ENCODE measurements around the gene PLXNA3. TPM values are rescaled to one million over a fixed set of nuclear protein-coding genes. Genes with fewer than 3 reads are reported as not detected.

PLXNA3 gene
- total RNA-seq, 3 donors from 2014 or later (not counting 1 experiment from before 2014, with no cell fraction given): 20.8 to 34.3 (median 32.2) TPM

GRCh38 chrX:154466036-154466435, 8.0 kb downstream of the PLXNA3 start:
- Histone ChIP-seq H3K9me3 (ENCODE audit: control insufficient read depth, insufficient read depth, low read length) (no peaks in the 10 kb centered on the region), H3K4me1 (ENCODE audit: control insufficient read depth, insufficient read depth, low read length) (no peaks in the 10 kb centered on the region), H3K4me3 (ENCODE audit: low read length) (no peak overlapping the region), H3K27me3 (ENCODE audit: control insufficient read depth, insufficient read depth, low read length) (no peaks in the 10 kb centered on the region), H3K36me3 (ENCODE audit: control insufficient read depth, insufficient read depth, low read length) (peaks cover 14% of the 10 kb centered on the region), H3K27ac (ENCODE audit: low read length) (no peak overlapping the region)
- H3K9me3 Mint-ChIP-seq: no peaks in the 10 kb centered on the region
- peaks cover 0 to 4% of the 10 kb centered on the region in 2 donors for H3K4me1 Mint-ChIP-seq
- ATAC-seq (no peak), DNase-seq (no peak)
- 96% methylated on average over 30 of the region's 32 CpGs for WGBS (ENCODE audit: insufficient coverage)
- H3K27ac Mint-ChIP-seq: no peak overlapping the region
- intact Hi-C loops (cut with micrococcal nuclease): no loop called here
- H3K27me3 Mint-ChIP-seq (ENCODE audit: low read depth in 2 of 2): no peaks in the 10 kb centered on the region
- no peak overlapping the region for H3K4me3 Mint-ChIP-seq
- TF ChIP-seq, protein P1, sequence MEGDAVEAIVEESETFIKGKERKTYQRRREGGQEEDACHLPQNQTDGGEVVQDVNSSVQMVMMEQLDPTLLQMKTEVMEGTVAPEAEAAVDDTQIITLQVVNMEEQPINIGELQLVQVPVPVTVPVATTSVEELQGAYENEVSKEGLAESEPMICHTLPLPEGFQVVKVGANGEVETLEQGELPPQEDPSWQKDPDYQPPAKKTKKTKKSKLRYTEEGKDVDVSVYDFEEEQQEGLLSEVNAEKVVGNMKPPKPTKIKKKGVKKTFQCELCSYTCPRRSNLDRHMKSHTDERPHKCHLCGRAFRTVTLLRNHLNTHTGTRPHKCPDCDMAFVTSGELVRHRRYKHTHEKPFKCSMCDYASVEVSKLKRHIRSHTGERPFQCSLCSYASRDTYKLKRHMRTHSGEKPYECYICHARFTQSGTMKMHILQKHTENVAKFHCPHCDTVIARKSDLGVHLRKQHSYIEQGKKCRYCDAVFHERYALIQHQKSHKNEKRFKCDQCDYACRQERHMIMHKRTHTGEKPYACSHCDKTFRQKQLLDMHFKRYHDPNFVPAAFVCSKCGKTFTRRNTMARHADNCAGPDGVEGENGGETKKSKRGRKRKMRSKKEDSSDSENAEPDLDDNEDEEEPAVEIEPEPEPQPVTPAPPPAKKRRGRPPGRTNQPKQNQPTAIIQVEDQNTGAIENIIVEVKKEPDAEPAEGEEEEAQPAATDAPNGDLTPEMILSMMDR (IDR thresholded peaks at IDR 0.05): no peak
- no peaks in the 10 kb centered on the region for H3K36me3 Mint-ChIP-seq

DNA sequence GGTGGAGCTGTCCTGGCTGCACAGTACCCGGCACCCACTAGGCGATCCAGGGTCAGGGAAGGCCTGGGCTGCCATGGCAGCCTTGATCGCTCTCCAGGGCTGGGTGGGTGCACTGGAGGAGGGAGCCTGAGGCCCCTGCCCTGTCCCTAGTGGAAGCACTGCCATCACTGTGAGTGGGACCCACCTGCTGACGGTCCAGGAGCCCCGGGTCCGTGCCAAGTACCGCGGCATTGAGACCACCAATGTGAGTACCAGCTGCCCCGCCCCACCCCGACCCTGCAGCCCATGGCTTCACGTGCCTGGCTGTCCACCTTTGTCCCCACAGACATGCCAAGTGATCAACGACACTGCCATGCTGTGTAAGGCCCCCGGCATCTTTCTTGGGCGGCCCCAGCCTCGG, 8.8 kb downstream of the PLXNA3 start:
- 97% methylated on average over 15 of the region's 15 CpGs for WGBS (ENCODE audit: insufficient coverage)
- Mint-ChIP-seq H3K27me3 (ENCODE audit: low read depth in 2 of 2) (no peaks in the 10 kb centered on the region), H3K36me3 (no peaks in the 10 kb centered on the region), H3K27ac (no peak overlapping the region), H3K4me3 (no peak overlapping the region), H3K9me3 (no peaks in the 10 kb centered on the region), H3K4me1 (peaks cover 0 to under 1% of the 10 kb centered on the region in 2 donors)
- no peaks in the 10 kb centered on the region for H3K4me1 ChIP-seq (ENCODE audit: control insufficient read depth, insufficient read depth, low read length)
- H3K27me3 ChIP-seq (ENCODE audit: control insufficient read depth, insufficient read depth, low read length): no peaks in the 10 kb centered on the region
- H3K9me3 ChIP-seq (ENCODE audit: control insufficient read depth, insufficient read depth, low read length): no peaks in the 10 kb centered on the region
- TF ChIP-seq, protein P1 (IDR thresholded peaks at IDR 0.05): no peak
- intact Hi-C loops (cut with micrococcal nuclease): no loop called here
- DNase-seq: no peak
- no peak for ATAC-seq
- H3K27ac ChIP-seq (ENCODE audit: low read length): no peak overlapping the region
- H3K36me3 ChIP-seq (ENCODE audit: control insufficient read depth, insufficient read depth, low read length): peaks cover 16% of the 10 kb centered on the region
- H3K4me3 ChIP-seq (ENCODE audit: low read length): no peak overlapping the region

- Mint-ChIP-seq H3K4me3 (no peak overlapping the region), H3K27ac (no peak overlapping the region), H3K4me1 (no peaks in the 10 kb centered on the region), H3K36me3 (no peaks in the 10 kb centered on the region), H3K9me3 (no peaks in the 10 kb centered on the region), H3K27me3 (ENCODE audit: low read depth in 2 of 2) (no peaks in the 10 kb centered on the region)
- Histone ChIP-seq H3K27ac (ENCODE audit: low read length) (no peak overlapping the region), H3K4me3 (ENCODE audit: low read length) (no peak overlapping the region), H3K9me3 (ENCODE audit: control insufficient read depth, insufficient read depth, low read length) (no peaks in the 10 kb centered on the region), H3K4me1 (ENCODE audit: control insufficient read depth, insufficient read depth, low read length) (no peaks in the 10 kb centered on the region), H3K27me3 (ENCODE audit: control insufficient read depth, insufficient read depth, low read length) (no peaks in the 10 kb centered on the region), H3K36me3 (ENCODE audit: control insufficient read depth, insufficient read depth, low read length) (peaks cover 16% of the 10 kb centered on the region)
- TF ChIP-seq, protein P1 (IDR thresholded peaks at IDR 0.05): no peak
- WGBS (ENCODE audit: insufficient coverage): 97% methylated on average over 21 of the region's 21 CpGs
- ATAC-seq: no peak
- DNase-seq: no peak
- intact Hi-C loops (cut with micrococcal nuclease): no loop called here
Measured at GRCh38 chrX:154467556-154467955, 9.5 kb downstream of the PLXNA3 start.

DNA sequence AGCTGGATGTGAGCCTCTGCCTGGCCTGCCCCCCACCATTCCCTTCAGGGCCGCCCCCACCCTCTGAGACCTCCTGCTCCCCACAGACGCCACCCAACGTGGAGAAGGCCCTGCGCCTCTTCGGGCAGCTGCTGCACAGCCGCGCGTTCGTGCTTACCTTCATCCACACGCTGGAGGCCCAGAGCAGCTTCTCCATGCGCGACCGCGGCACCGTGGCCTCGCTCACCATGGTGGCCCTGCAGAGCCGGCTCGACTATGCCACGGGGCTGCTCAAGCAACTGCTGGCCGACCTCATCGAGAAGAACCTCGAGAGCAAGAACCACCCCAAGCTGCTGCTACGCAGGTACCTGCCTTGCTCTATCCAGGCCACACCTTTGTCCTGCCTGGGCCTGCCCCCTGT, 10.1 kb downstream of the PLXNA3 start:
- no peaks in the 10 kb centered on the region for H3K27me3 ChIP-seq (ENCODE audit: control insufficient read depth, insufficient read depth, low read length)
- intact Hi-C loops (cut with micrococcal nuclease): no loop called here

More for the DNA sequence above, 10.1 kb downstream of the PLXNA3 start:
- ATAC-seq (no peak), DNase-seq (no peak)
- H3K4me1 Mint-ChIP-seq: no peaks in the 10 kb centered on the region
- H3K4me1 ChIP-seq (ENCODE audit: control insufficient read depth, insufficient read depth, low read length): no peaks in the 10 kb centered on the region
- H3K9me3 Mint-ChIP-seq: no peaks in the 10 kb centered on the region
- TF ChIP-seq, protein P1 (IDR thresholded peaks at IDR 0.05): no peak
- no peak overlapping the region for H3K4me3 ChIP-seq (ENCODE audit: low read length)
- peaks cover 16% of the 10 kb centered on the region for H3K36me3 ChIP-seq (ENCODE audit: control insufficient read depth, insufficient read depth, low read length)
- no peak overlapping the region for H3K4me3 Mint-ChIP-seq
- H3K27me3 Mint-ChIP-seq (ENCODE audit: low read depth in 2 of 2): no peaks in the 10 kb centered on the region
- H3K27ac ChIP-seq (ENCODE audit: low read length): no peak overlapping the region
- no peaks in the 10 kb centered on the region for H3K9me3 ChIP-seq (ENCODE audit: control insufficient read depth, insufficient read depth, low read length)
- no peaks in the 10 kb centered on the region for H3K36me3 Mint-ChIP-seq
- no peak overlapping the region for H3K27ac Mint-ChIP-seq
- 96% methylated on average over 23 of the region's 23 CpGs for WGBS (ENCODE audit: insufficient coverage)
